NOMO-1 (cell line): ENCODE measurements around the gene THOC1.

Source experiments
- DNase-seq, 2 experiments: peaks; one replicate each; lab custom pipeline; 2025; ENCODE audit not compliant: unreplicated experiment in 2 of 2; lab: John Stamatoyannopoulos, UW

THOC1 gene

DNA sequence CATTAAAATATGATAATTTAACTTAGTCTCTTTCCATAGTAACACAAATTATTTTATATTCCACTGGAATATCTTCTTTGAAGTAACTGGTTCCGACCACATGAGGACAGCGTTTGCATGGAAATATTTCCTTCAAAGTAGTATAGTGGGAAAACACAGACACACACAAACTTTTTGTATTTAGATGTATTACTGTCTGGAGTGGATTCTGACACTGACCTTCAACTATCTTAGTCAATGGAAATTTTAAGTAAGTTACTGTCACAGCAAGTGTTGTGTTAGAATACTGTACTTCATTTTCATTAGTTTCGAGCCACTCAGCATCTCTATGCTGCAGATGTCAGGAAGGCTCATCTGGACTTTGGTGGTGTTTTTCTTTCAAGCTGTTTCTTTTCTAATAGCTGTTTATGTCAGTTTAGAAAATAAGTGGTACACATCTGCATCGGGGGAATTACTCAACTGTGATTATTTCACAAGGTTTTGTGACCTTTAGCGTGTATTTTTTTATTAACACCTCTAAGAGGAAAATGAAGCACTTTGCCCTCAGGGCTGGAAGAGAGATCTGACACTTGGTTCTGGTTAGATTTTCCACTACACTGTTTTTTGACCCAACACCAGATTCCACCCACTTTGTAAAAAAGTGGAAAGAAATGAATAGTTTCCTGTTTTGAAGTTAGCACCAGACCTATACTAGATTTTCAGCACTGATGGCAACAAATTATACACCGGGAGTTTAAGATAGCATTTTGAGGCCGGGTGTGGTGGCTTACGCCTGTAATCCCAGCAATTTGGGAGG is 18.9 kb upstream of the THOC1 start:
- peak in 1 of 2 experiments; percentile 9 for DNase-seq

DNA sequence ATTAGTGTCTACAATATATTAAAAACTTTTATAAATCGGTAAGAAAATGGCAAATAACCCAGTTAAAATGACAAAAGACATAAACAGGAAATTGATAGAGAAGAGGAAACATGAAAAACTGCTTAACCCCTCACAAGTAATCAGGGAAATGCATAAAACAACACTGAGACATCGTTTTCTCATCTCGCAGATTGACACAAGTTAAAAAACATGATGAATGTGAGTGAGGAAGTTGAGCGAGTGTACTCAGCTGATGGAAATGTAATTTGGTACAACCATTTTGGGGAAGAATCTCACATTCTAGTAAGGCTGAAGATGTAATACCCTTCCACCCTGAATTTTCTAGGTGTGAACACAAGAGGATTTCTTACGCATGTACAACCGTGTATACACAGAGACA is 18.0 kb upstream of the THOC1 start:
- DNase-seq: no peak

DNA sequence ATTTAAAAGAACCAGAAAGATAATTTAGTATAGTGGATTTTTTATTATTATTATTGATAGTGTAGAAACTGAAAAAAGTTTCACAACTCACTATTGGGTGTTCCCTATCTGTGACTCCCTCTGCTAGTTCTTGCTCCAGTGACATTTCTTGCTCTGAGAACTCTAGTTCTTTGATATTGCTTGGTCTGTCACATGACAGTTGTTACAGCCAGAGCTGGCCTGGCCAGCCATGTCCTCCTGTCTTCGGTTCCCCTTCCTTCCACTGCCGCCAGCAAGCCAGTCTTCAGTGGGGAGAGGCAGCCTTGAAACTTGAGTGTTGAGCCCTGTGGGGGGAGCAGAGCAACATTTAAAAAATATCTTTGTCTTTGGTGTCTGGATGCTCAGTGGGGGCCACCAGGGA is 7.6 kb upstream of the THOC1 start:
- no peak for DNase-seq

DNA sequence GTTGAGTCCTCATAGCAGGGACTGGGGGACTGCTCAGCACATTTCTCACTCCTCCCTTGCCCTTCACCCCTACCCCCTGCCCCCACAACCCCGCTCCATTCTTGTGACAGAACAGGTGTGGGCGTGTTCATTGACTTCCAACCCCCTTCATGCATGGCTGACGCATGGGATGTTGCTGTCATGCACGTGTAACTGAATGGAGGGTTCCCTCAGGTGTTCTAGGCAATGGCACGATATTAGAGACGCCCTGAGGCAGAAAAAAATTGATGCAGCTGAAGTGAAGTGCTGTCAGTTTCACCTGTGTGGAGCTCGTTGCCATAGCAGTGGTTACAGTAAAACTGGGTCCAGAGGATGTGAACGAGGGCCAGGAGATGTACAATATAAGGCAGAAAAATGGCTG is 6.5 kb upstream of the THOC1 start:
- no peak for DNase-seq

DNA sequence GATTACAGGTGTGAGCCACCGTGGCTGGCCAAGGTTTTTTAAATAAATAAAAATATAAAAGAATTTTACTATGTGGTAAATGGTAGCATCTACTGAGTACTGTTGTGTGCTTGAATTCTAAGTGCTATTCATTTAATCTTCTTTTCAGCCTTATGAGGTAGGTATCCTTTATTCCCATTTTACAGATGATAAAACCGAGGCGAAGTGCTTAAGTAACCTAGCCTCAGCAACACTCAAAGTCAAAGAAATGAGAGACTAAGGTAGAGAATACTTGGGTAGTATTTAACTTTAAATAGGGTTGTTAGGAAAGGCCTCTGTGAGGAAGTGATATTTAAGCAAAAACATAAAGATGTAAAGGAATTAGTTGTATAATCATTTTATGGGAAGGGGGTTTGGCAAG is 5.7 kb upstream of the THOC1 start:
- no peak for DNase-seq

DNA sequence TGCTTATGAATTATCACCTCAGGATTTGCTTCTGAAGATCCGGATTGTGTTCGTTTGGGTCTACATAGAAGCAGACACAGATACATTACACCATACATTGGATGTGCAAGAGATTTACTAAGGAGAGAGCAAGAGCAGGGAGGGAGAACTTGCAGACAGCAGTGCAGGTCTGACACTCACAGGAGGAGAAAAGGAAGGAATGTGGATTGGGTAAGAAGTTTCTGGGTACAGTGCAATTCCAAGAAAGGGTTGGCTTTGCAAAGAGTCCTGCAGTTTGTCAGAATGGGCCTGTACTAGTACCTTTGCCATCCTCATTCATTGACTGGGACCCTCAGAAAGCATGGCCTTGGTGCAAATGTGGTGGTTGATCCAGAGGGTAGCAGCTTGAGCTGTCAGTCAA is 4.8 kb upstream of the THOC1 start:
- DNase-seq: no peak

DNA sequence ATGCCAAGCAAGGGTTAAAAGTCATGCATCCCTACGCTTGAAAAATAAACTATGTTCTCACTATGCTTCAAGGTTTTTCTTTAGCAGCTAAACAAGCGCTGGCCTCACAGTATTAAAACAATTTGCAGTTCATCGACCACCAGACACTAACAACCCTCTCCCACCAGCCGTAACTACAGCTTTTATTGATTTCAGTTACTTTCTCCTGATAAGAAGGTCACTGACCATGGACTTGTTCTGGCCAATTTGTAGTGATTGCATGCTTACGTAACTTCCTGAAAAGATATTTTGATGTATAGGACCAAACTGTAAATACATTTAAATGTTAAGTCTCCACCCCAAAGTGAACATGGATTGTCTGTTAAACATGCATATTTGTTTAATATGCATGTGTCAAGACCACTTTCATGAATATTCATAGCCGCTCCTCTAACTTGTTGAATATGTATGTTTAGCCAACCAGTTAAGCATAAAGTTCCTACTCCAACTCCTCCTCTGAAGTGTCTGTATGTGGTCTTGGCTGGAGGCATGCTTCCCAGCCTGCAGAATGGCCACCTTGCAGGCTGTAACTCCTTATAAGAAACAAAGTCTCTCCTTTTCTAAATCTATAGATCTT is 1.7 kb upstream of the THOC1 start:
- DNase-seq: no peak

DNA sequence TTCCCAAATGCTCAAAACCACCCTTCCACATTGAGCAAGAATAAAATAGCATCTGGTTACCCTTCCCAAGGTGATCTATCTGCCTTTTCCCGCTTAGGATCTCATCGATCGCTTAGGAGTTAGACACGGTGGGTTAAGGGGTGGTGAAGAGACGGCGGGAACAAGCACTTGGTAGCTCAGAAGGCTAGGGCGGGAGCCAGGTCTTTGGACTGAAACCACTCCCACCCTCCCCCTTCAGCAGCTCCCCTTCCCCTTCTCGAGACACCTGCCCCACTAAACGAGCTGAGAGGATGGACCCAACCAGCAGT is 513 bp downstream of the THOC1 start:
- DNase-seq: peak; percentile 50 to 56

DNA sequence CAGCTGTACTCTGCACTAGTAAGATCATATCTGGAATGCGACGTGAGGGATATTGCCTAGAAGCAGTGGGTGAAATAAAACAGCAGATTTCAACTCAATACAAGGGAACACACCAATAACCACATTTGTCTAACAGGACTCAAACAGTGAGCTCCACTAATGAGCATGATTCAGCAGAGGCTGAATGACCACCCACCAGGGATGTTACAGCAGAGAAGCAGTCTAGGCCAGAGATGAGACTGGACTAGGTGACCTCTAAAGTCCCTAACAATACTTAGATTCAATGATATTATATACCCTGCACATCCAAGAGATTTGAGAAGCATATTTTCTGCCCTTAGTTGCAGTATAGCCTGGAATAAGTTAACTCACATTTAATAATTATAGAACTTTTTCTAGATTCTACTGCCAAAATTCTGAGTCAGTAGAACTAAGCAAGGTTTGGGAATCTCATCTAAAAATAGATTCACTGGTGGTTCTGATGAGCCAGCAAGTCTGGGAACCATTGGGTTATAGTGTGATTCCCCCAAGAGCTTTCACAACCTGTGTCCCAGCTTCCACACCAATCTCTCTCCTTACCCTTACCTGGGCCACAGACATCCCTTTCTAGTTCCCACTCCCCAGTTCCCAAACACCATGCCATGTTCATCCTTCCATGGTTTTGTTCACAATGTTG is 6.3 kb downstream of the THOC1 start:
- no peak for DNase-seq

DNA sequence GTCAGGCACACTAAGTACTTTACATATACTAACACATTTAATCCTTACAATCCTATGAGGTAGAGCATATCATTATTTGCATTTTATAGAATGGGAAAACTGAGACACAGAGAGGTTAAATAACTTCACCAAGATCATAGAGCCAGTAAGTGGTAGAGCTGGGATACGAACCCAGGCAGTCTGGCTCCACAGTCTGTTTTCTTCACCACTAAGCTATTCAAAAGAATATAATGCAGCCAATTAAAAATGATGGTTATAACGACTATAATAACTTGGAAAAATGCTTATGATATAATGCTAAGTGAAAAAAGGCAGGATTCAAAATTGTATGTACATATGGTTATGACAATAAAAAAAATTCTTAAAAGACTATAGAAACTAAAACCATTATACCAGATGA is 7.3 kb downstream of the THOC1 start:
- DNase-seq: no peak

DNA sequence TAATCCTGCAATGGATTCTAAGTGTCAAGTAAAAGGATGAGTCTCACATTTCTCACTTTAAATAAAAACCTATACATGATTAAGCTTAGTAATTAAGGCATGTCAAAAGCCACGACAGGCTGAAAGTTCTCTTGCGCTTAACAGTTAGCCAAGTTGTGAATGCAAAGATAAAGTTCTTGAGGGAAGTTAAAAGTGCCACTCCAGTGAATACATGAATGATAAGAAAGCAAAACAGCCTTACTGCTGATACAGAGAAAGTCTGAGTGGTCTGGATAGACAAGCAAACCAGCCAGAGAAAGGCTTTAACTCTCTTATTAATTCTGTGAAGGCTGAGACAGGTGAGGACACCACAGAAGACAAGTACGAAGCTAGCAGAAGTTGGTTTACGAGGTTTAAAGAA is 12.7 kb downstream of the THOC1 start:
- DNase-seq: no peak

DNA sequence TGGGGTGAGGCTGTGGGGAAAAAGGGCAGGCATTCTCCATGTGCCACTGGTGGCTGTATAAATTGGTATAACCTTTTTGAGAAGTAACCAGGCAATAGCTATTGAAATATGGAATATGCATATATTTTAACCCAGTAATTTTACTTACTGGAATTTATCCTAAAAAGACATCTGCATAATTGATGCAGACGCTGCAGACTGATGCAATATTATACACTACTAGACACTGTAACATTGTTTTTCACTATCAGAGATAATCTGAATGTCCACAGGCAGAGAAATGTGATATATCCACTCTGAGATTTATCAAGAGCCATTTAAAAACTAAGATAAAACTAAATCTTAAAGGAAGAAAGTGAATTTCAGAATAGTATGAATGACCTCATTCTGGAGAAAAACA is 14.7 kb downstream of the THOC1 start:
- no peak for DNase-seq

DNA sequence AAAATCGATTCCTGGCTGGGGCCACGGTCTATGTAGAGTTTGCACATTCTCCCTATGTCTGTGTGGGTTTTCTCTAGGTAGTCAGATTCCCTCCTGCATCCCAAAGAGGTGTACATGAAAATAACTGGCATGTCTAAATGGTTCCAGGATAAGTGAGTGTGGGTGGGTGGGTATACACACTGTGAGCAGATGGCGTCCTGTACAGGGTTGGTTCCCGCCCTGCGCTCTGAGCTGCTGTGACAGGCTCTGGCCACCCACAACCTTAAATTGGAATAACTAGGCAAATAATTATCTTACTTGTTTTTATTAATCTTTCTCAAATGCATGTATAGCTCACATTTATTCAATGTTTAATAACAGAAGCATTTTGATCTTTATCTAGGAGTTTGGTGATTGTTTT is 16.3 kb downstream of the THOC1 start:
- DNase-seq: no peak

DNA sequence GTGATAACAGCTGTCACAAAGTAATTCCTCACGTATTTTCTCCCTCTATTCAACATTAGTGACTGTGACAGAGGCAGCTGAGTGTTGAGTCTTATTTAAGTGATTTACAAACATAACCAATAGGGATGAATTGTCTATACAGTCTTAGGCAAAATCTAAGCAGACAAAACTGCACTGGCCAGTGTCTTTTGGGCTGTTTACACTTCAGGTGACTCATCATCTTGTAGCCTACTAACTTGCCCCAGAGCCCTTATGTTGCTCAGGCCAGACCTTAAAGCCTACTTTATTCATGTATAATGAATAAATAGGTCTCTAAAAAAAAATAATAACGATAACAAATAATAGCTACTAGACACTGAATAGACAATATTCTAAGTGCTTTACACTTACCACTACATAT is 17.2 kb downstream of the THOC1 start:
- DNase-seq: no peak

DNA sequence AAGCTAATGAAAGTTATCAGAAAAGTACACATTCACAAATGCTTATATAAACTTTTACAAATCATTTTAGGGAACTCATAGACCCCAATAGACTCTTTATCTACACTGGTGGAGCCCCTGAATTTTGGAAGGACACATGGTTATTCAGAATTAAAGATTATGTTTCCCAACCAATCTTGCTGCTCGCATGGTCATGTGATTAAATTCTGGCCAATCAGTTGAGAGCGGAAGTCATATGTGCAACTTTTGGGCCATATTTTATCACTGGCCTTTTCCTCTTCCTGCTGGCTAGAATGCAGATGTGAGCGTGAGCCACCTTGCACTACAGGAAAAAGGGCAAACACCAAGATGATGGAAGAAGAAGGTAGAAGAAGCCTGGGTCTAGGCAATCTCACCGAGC is 19.8 kb downstream of the THOC1 start:
- DNase-seq: no peak

DNA sequence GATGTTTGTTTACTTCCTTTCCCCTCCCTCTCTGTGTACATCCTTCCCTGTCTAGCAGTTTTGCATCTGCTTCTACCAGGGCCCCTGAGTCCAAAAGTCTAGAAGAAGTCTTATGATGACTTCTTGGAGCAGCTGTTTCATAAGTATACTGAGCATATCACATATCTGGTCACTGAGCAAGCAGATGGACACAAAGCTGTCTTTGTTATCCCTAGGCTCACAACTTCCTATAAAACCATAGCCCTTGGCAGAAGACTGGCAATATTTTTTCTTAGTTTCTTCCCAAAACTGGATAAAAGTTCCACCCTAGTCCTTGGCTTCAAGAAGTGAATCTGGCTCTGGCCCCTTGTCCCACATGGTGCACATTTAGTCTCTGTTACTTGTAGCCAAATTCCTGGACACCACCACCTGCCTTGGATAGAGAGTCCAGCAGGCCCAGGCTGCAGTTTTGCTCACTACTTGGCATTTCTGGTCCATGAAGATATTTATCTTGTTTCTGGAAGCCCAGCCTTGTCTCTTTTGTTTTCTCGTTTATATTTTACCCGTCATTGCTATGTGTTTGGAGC is 22.5 kb downstream of the THOC1 start:
- DNase-seq: no peak

DNA sequence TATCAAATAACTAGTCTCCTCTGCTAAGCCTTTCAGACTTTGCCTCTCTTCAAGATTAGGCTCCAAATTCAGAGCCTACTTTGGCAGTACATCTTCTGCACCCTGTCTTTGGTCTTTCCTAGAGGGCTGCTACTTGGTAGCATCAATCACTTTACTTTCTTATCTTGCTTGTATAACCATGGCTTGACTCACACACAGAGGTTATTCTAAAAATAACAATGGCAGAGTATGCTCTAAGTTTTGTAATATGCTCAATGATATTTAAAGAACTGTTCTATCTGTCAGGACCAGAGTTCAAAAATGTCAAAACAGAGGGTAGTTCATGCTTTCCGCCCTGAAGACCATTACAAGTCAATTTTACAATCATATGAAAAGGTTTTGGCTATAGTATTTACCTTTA is 27.7 kb downstream of the THOC1 start:
- no peak for DNase-seq

DNA sequence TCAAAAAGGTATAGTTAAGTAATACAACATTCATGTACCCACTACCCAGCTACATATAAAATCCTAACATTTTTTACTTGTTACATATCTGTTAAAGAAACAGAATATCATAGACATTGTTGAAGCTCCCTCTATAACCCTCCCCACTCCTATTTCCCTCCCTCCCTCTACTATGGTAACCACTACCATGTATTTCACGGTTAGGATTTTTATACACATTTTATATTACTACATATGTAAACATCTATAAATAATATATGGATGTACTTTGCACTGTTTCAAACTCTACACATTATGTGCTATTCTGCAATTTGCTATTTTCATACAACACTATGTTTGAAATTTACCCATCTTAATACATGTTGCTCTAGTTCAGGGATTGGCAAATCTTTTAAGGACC is 36.3 kb downstream of the THOC1 start:
- DNase-seq: no peak

DNA sequence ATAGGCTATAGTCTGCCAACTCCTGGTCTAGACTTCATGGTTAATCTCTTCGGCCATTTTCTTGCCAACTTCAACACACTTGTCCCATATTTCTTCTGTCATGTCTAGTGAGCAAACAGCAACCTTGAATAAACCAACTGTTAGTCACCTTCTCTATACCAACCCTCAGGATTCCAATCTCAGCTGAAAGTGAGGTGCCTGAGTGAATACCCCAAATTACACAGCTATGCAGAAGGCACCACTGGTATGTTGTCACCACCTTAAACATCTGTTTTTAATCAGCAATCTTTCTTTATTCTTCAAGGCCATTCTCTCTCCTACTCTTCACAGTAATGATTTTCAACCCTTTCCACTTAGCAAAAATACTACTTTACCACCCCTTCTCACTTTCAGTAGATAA is 39.3 kb downstream of the THOC1 start:
- no peak for DNase-seq

DNA sequence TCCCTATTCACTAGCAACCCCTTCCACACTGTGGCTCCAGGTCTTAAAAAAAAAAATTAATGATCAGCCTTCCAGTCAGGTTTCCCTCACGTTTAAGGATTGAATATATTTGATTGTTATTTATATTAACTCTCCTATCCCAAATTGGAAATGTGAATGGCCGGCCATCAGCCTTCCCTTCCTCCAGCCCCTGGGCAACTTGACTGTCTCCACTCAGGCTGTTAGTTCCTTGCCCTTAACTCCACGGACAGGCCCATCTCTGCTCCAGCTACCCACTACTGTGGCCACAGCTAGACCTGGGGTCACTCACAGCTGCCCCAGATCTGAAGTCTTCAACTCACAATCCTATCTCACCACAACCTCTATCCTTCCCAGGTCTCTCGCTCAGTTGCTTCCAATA is 39.9 kb downstream of the THOC1 start:
- no peak for DNase-seq

DNA sequence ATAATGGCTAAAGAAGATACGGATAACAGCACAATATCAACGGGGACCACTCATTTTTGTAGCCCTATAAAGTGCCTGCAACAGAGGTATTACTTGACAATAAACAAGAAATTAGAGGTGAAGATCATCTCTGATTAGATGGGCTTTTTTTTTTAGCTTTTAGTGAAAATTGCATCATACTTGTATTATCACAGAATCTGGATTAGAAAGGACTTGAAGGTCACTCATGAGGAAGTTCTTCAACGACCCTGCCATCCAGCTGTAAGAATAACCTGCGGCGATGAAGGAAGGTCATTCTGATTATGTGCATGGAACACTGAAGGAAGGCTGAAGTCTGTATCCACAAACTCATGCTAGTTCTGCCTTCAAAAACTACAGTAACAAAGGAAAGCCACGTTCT is 40.5 kb downstream of the THOC1 start:
- no peak for DNase-seq

DNA sequence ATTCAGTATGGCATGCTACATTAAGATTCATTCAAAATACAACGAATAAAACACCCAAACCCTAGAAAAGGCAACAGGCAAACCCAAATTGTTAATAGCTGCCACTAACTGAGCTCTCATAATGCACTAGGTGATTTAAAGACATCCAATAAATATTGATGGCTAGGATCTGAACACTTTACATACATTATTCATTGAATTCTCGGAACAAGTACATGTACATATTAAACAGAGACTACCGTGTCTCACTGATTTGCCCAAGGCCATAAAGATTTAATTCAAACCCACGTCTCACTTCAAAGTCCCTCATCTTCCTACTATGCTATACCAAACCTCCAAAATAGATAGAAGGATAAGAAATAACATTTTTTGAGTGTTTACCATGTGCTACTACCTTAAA is 42.1 kb downstream of the THOC1 start:
- DNase-seq: no peak
